SK-N-MC (cell line): ENCODE data around the gene NFIX.

ENCODE experiments used
- EZH2 ChIP-seq: fragments of 200-600 bp; sonication (generic); IDR thresholded peaks from one replicate; pipeline ENCODE4 v1.6.1; 2017; ENCODE audit warnings: antibody characterized with exemption
- POLR2AphosphoS5 ChIP-seq: IDR thresholded peaks from 2 replicates; pipeline ENCODE4 v1.6.1; 2012; ENCODE audit warnings: mild to moderate bottlenecking, low read depth, low read length, borderline replicate concordance

- TF ChIP-seq POLR2AphosphoS5: no peak
- TF ChIP-seq EZH2: no peak
Measured at GRCh38 chr19:12997179-12997966, 2.1 kb downstream of the NFIX start.
